HepG2 (cell line): ENCODE results near the gene DRC7. TPM values are rescaled to one million over a fixed set of nuclear protein-coding genes. Genes with fewer than 3 reads are reported as not detected.
A peak's percentile ranks its signal among the peaks of the same experiment; 100 is the strongest.

ENCODE experiments used
- ATAC-seq: fragments of 200-7000 bp; cut with Tn5 transposase; 3 replicates; pipeline ENCODE4 v1.9.1; 2020; ENCODE audit warnings: mild to moderate bottlenecking, moderate library complexity
- BruUV-seq: library from RNA; stranded (reverse); fragments of 400-500 nt; replicated peaks from 2 replicates; lab custom pipeline; 2021; lab: Mats Ljungman, UMichigan
- CTCF ChIA-PET: fragments of 300-600 bp; formaldehyde crosslinking; extraction: SDS; loops from one replicate; lab custom pipeline; 2021; ENCODE audit warnings: low total read pairs, inconsistent platforms, low intra/inter-chr PET ratio; lab: Yijun Ruan, JAX
- POLR2A ChIA-PET: fragments of 350-600 bp; sonication (Branson Sonifier 250); formaldehyde crosslinking; loops from one replicate; lab custom pipeline; 2020; ENCODE audit warnings: antibody characterized with exemption, inconsistent platforms; lab: Yijun Ruan, JAX
- DNase-seq: peaks from one replicate; pipeline ENCODE4 v3.0.0-alpha.2; 2015; ENCODE audit warnings: low spot score
- FAIRE-seq: peaks from 3 replicates; lab custom pipeline; 2011; peaks lifted over from hg19 to GRCh38; lab: Jason Lieb, UNC
- H2AFZ ChIP-seq: one replicate; pipeline ENCODE4 v1.6.1; 2011; ENCODE audit warnings: low read length, inconsistent platforms
- H3K27ac ChIP-seq: fragments of 300-600 bp; 3 replicates; pipeline ENCODE4 v1.8.0; 2011; ENCODE audit warnings: mixed run types, mild to moderate bottlenecking, mixed read lengths, low read length, inconsistent platforms; ENCODE audit not compliant: insufficient read depth; ENCODE audit errors: extremely low read length
- H3K27me3 ChIP-seq, 2 experiments: fragments of 200-600 bp in 1 of 2; 2 replicates in 1 of 2; 3 replicates in 1 of 2; pipeline versions ENCODE4 v1.6.0 to v1.8.0; 2011; ENCODE audit warnings: low read length in 2 of 2, mild to moderate bottlenecking in 2 of 2, moderate library complexity in 2 of 2, inconsistent platforms in 1 of 2; ENCODE audit not compliant: insufficient read depth in 2 of 2, control insufficient read depth in 1 of 2
- H3K36me3 ChIP-seq, 2 experiments: fragments of 200-600 bp in 1 of 2; replicated peaks in 1 of 2; 2 replicates in 1 of 2; 3 replicates in 1 of 2; pipeline versions ENCODE4 v1.5.1 to v1.8.0; 2011; ENCODE audit warnings: low read length in 2 of 2, inconsistent platforms in 1 of 2; ENCODE audit not compliant: insufficient read depth in 2 of 2, control insufficient read depth in 1 of 2
- H3K4me1 ChIP-seq: 2 replicates; pipeline ENCODE4 v1.5.1; 2012; ENCODE audit warnings: low read length, inconsistent platforms; ENCODE audit not compliant: insufficient read depth
- H3K4me2 ChIP-seq: 2 replicates; pipeline ENCODE4 v1.6.0; 2011; ENCODE audit warnings: low read depth, low read length, inconsistent platforms
- H3K4me3 ChIP-seq, 3 experiments: fragments of 200-600 bp in 1 of 3; sonication (generic), shearing (Covaris generic) in 1 of 3; replicated peaks in 1 of 3; 2 replicates each; pipeline ENCODE4 v1.5.1; 2011 to 2016; ENCODE audit warnings: low read length in 3 of 3, inconsistent platforms in 2 of 3, low read depth in 2 of 3, mild to moderate bottlenecking in 2 of 3, control low read depth in 1 of 3, mixed read lengths in 1 of 3; ENCODE audit not compliant: insufficient read depth in 1 of 3
- H3K79me2 ChIP-seq: one replicate; pipeline ENCODE4 v1.6.1; 2011; ENCODE audit warnings: low read length, inconsistent platforms; ENCODE audit not compliant: insufficient read depth
- H3K9ac ChIP-seq: 2 replicates; pipeline ENCODE4 v1.6.0; 2011; ENCODE audit warnings: mild to moderate bottlenecking, low read depth, low read length, inconsistent platforms; ENCODE audit not compliant: insufficient read depth
- H3K9me3 ChIP-seq: 2 replicates; pipeline ENCODE4 v1.5.1; 2012; ENCODE audit warnings: mild to moderate bottlenecking, low read length
- H4K20me1 ChIP-seq: 2 replicates; pipeline ENCODE4 v1.6.0; 2011; ENCODE audit warnings: inconsistent platforms, mild to moderate bottlenecking, low read length, moderate library complexity; ENCODE audit not compliant: insufficient read depth
- GTF3A ChIP-seq: sonication (generic); formaldehyde crosslinking; conservative IDR thresholded peaks from 2 replicates; pipeline ENCODE4 v1.4.0; 2020; ENCODE audit warnings: mild to moderate bottlenecking, missing genetic modification reagents
- ZNF121 ChIP-seq: sonication (generic); formaldehyde crosslinking; IDR thresholded peaks from 2 replicates; pipeline ENCODE4 v1.5.0; 2020; ENCODE audit warnings: mild to moderate bottlenecking, missing genetic modification reagents
- ZNF343 ChIP-seq: sonication (generic); formaldehyde crosslinking; IDR thresholded peaks from 2 replicates; pipeline ENCODE4 v1.4.0; 2020; ENCODE audit warnings: mild to moderate bottlenecking, missing genetic modification reagents
- ZNF770 ChIP-seq: sonication (generic); formaldehyde crosslinking; IDR thresholded peaks from 2 replicates; pipeline ENCODE4 v1.5.0; 2020; ENCODE audit warnings: mild to moderate bottlenecking, missing genetic modification reagents
- WGBS: methylation state at CpG from one replicate; pipeline ENCODE4 v1.1.6; 2017; ENCODE audit warnings: low lambda C conversion rate; 5-methylcytosine and 5-hydroxymethylcytosine counted together
- in situ Hi-C: cut with HindIII; loops from 2 replicates; pipeline ENCODE4 v1.10.0; 2017; ENCODE audit warnings: low pct_unique_long_range_greater_than_20kb; ENCODE audit not compliant: extremely low pct_ligation_motif_present
- intact Hi-C: fragments of 100-400 bp; cut with micrococcal nuclease; formaldehyde crosslinking; loops from one replicate; pipeline ENCODE4 v1.10.0; 2022; ENCODE audit not compliant: unreplicated experiment
- polyA plus RNA-seq, 8 experiments: library from polyadenylated mRNA; depleted of rRNA in 3 of 8; stranded (reverse) in 7 of 8; unstranded in 1 of 8; fragments of >200 nt; fragmentation: Illumina TruSeq in 4 of 8; extraction: Trizol in 4 of 8; gene quantifications; 2 replicates each; pipeline versions ENCODE4 v1.2.1 to v1.2.3, GENCODE V29; 2011 to 2016; ENCODE audit warnings: low read depth in 4 of 8, missing spikeins in 1 of 8, mixed read lengths in 1 of 8; ENCODE audit not compliant: insufficient read depth in 1 of 8
- total RNA-seq, 5 experiments: library from RNA; depleted of rRNA; stranded (reverse); fragments of >200 nt; fragmentation: Illumina TruSeq; extraction: Trizol; gene quantifications; 2 replicates each; pipeline ENCODE4 v1.2.3, GENCODE V29; 2016; ENCODE audit warnings: low read depth in 1 of 5

DRC7 gene
- total and polyA plus RNA-seq, 2 of the 13 experiments (the other 11 are each of a cell fraction or from before 2014, with no cell fraction given) = 2.7 to 3.4 TPM

- BruUV-seq = no TSS peak
- no peak for ATAC-seq
- Histone ChIP-seq H3K27me3 (no peaks in the 10 kb centered on the region), H3K9me3 (no peaks in the 10 kb centered on the region), H3K4me1 (peaks cover 20% of the 10 kb centered on the region), H3K4me2 (no peak overlapping the region), H3K9ac (no peak overlapping the region), H2AFZ (no peak overlapping the region), H3K27ac (no peak overlapping the region), H3K36me3 (no peaks in the 10 kb centered on the region), H3K4me3 (no peak overlapping the region), H3K79me2 (no peaks in the 10 kb centered on the region), H4K20me1 (no peaks in the 10 kb centered on the region)
- no peak for DNase-seq
- in situ Hi-C loops = loop anchor here (5.0 kb wide), 1 partner anchor 48 kb away; no protein-coding TSS in a partner anchor
- intact Hi-C loops = loop anchor here (1.0 kb wide), 6 partner anchors 44 to 85 kb away; partner anchors contain the start of genes DRC7 and KATNB1
- no peak for TF ChIP-seq ZNF343 (CRISPR knock-in tag)
- TF ChIP-seq GTF3A = no peak
- peak; percentile 22; the same call in 1 of the 2 replicates for TF ChIP-seq ZNF770 (CRISPR knock-in tag)
- peak; percentile 70; the same call in 1 of the 2 replicates for TF ChIP-seq ZNF121 (CRISPR knock-in tag)
- 85% methylated on average over 7 of the region's 7 CpGs for WGBS
- no peak for FAIRE-seq
- ChIA-PET CTCF (interaction anchor here (0.6 to 12.3 kb wide), 19 partner anchors 10 to 350 kb away, joined by 3 to 571 read pairs (median 7); partner anchors contain the start of genes ADGRG3 and KATNB1), POLR2A (interaction anchor here (1.0 kb wide), 1 partner anchor 86 kb away, joined by 3 read pairs; the partner anchor contains the start of gene KATNB1)
Observed at GRCh38 chr16:57649846-57650245, 44.8 kb upstream of the DRC7 start.
